Endothelial cell of umbilical vein (primary cell): ENCODE results near the gene KLF15.

ENCODE experiments used
- CTCF ChIP-seq, 2 donors: IDR thresholded peaks; 1 replicate in 1 of 2; 2 replicates in 1 of 2; pipeline ENCODE4 v1.5.1; 2011; ENCODE audit warnings: low read length in 2 of 2, mild to moderate bottlenecking in 2 of 2, moderate library complexity in 2 of 2, control low read depth in 1 of 2, inconsistent platforms in 1 of 2, low read depth in 1 of 2; ENCODE audit not compliant: insufficient read depth in 1 of 2; ENCODE audit errors: extremely low read depth in 1 of 2
- EZH2 ChIP-seq: IDR thresholded peaks from 2 replicates; pipeline ENCODE4 v1.6.1; 2012; ENCODE audit warnings: borderline replicate concordance, low read depth, mild to moderate bottlenecking, moderate library complexity, low read length, inconsistent platforms; ENCODE audit not compliant: severe bottlenecking
- GATA2 ChIP-seq: IDR thresholded peaks from 2 replicates; pipeline ENCODE4 v1.7.0; 2011; ENCODE audit warnings: low read depth, mild to moderate bottlenecking, moderate library complexity, mixed read lengths, low read length; ENCODE audit not compliant: insufficient read length, insufficient read depth
- JUN ChIP-seq: IDR thresholded peaks from 2 replicates; pipeline ENCODE4 v1.6.1; 2011; ENCODE audit warnings: borderline replicate concordance, low read depth; ENCODE audit not compliant: insufficient read length, insufficient read depth
- MYC ChIP-seq: IDR thresholded peaks from one replicate; pipeline ENCODE4 v1.6.1; 2011; ENCODE audit warnings: mild to moderate bottlenecking, low read depth, low read length
- POLR2A ChIP-seq: IDR thresholded peaks from 2 replicates; pipeline ENCODE4 v1.6.1; 2012; ENCODE audit warnings: low read depth, mild to moderate bottlenecking, control low read depth, low read length
- POLR2AphosphoS5 ChIP-seq: IDR thresholded peaks from 2 replicates; pipeline ENCODE4 v1.6.1; 2012; ENCODE audit warnings: low read depth, mild to moderate bottlenecking, control low read depth, low read length, moderate library complexity; ENCODE audit not compliant: insufficient read depth
- TF ChIP-seq, protein P1 (sequence below): IDR thresholded peaks from 2 replicates; pipeline ENCODE4 v1.6.1; 2011; ENCODE audit not compliant: insufficient read depth, insufficient read length

DNA sequence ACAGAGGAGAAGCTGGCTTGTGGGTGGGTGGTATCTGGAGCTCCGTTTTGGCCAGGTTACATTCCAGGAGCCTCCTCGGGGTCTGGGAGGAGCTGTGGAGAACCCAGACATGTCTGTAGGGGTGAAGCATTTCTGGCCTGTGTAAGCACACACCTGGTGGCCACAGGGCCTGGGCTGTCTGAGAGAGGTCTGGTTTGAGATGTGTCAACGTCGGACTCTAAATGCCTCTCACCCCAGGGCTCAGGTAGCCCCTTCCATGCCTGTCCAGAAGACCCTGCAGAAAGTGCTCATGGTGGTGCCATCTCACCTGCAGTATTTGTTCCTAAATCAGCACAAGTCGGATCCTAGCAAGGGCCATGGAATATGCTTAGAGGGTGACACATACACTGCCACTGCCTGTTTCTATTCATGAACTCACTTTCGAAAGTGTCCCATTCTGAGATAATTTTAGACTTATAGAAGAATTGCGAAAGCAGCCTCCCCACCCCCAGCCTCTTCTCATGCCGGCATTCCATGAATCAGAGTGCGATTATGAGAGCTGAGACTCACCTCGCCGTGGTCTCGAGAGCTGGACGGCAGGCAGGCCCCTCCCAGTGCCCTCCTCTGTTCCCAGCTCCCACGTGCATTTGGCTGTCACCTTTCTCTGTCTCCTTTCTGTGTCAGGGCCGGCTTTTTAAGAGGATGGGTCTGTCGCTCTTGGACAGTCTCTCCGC, 63.7 kb downstream of the KLF15 start:
- TF ChIP-seq CTCF (IDR thresholded peaks at IDR 0.05; ENCODE audit: extremely low read depth in 1 of 2, insufficient read depth in 1 of 2, low read depth in 1 of 2, low read length in 2 of 2), result no peak
- TF ChIP-seq EZH2, result no peak
- TF ChIP-seq POLR2A, result no peak
- TF ChIP-seq, protein P1, sequence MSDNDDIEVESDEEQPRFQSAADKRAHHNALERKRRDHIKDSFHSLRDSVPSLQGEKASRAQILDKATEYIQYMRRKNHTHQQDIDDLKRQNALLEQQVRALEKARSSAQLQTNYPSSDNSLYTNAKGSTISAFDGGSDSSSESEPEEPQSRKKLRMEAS, result no peak
- no peak for TF ChIP-seq POLR2AphosphoS5
- TF ChIP-seq JUN, result no peak
- no peak for TF ChIP-seq GATA2
- no peak for TF ChIP-seq MYC
